Measurements from ENCODE around the gene ERCC4.

- no peak for TF ChIP-seq CTCF (IDR thresholded peaks at IDR 0.05)
- TF ChIP-seq EZH2 (IDR thresholded peaks at IDR 0.05), result no peak
- no peak for TF ChIP-seq EZH2phosphoT487 (IDR thresholded peaks at IDR 0.05)
Measured at GRCh38 chr16:13919330-13919682, 648 bp upstream of the ERCC4 start.

All from neural progenitor cell (in vitro differentiated cells).